Heart right ventricle (tissue), 16 donors: ENCODE data around the gene CPAMD8. TPM values are rescaled to one million over a fixed set of nuclear protein-coding genes. Genes with fewer than 3 reads are reported as not detected.
A peak's percentile ranks its signal among the peaks of the same experiment; 100 is the strongest.

Experiments used
- ATAC-seq, 8 donors: fragments of 200-7000 bp; cut with Tn5 transposase; one replicate each; pipeline ENCODE4 v1.9.1; 2020; ENCODE audit warnings: mild to moderate bottlenecking in 8 of 8, moderate library complexity in 8 of 8, moderate number of reproducible peaks in 1 of 8
- DNase-seq, 2 donors: peaks; one replicate each; pipeline ENCODE4 v3.0.0-alpha.2; 2020
- H3K27ac ChIP-seq, 10 donors: fragments of 200-600 bp; sonication (generic) in 2 of 10; one replicate each; pipeline versions ENCODE4 v1.5.0 to v1.8.0; 2020 to 2022; ENCODE audit warnings: mild to moderate bottlenecking in 3 of 10
- H3K27me3 ChIP-seq, 7 donors: fragments of 200-600 bp; one replicate each; pipeline ENCODE4 v1.8.0; 2021 to 2022; ENCODE audit warnings: mild to moderate bottlenecking in 2 of 7
- H3K36me3 ChIP-seq, 9 donors: fragments of 200-600 bp; sonication (generic) in 1 of 9; one replicate each; pipeline versions ENCODE4 v1.5.0 to v1.8.0; 2020 to 2022; ENCODE audit warnings: mild to moderate bottlenecking in 2 of 9
- H3K4me1 ChIP-seq, 9 donors: fragments of 200-600 bp; sonication (generic) in 1 of 9; one replicate each; pipeline versions ENCODE4 v1.5.0 to v1.8.0; 2020 to 2022; ENCODE audit warnings: mild to moderate bottlenecking in 4 of 9
- H3K4me3 ChIP-seq, 10 donors: fragments of 200-600 bp; sonication (generic) in 2 of 10; one replicate each; pipeline versions ENCODE4 v1.5.0 to v1.8.0; 2020 to 2022; ENCODE audit warnings: mild to moderate bottlenecking in 7 of 10, moderate library complexity in 2 of 10
- H3K9me3 ChIP-seq, 11 donors: fragments of 200-600 bp in 10 of 11; sonication (generic) in 2 of 11; one replicate each; pipeline versions ENCODE4 v1.5.0 to v1.8.0; 2013 to 2022; ENCODE audit warnings: mild to moderate bottlenecking in 2 of 11, control low read depth in 1 of 11, moderate library complexity in 1 of 11
- CTCF ChIP-seq, 9 donors: fragments of 200-600 bp; sonication (generic) in 2 of 9; IDR thresholded peaks; one replicate each; pipeline versions ENCODE4 v1.5.0 to v1.8.0; 2021 to 2022; ENCODE audit warnings: antibody characterized with exemption in 9 of 9, mild to moderate bottlenecking in 5 of 9, moderate library complexity in 1 of 9
- WGBS, 2 donors: extraction: QIAGEN DNeasy Blood & Tissue Kit; methylation state at CpG; one replicate each; pipeline ENCODE4 v1.1.7; 2013; ENCODE audit warnings: inconsistent platforms in 1 of 2; 5-methylcytosine and 5-hydroxymethylcytosine counted together
- intact Hi-C, 10 donors: fragments of 100-400 bp; cut with DNase I; formaldehyde crosslinking; loops; one replicate each; pipeline versions ENCODE4 v1.11.1 to v1.14.2; 2022
- polyA plus RNA-seq, 2 donors: library from polyadenylated mRNA; stranded (reverse); fragments of 200-250 nt; gene quantifications; one replicate each; pipeline ENCODE4 v1.2.3, GENCODE V29; 2013
- total RNA-seq, 10 donors: library from RNA; stranded (reverse); fragmentation: NEBNext Ultra II Directional in 3 of 10; extraction: Animal tissue kit (Norgen Biotek cat#: 25700) in 3 of 10; gene quantifications; one replicate each; pipeline versions ENCODE4 v1.2.1 to v1.2.4, GENCODE V29; 2021 to 2023
- donor health status: Arrhythmogenic right ventricular cardiomyopathy.
- donor health status: ischemic (EF 13 %, LVEDD 7.1; RV severe dilation, severe dysfunction).
- donor health status: healthy with polysubstance abuse.
- donor health status: DM: no; HTN: yes; CAD: no.
- donor health status: DM: no; HTN: no; CAD: no.
- donor health status: ischemic (EF 25% LVEDD 6.9; RV normal size, moderate dysfunction).
- donor health status: ischemic (EF 25% LVEDD 5.7; RV mildly dilated, moderate dysfunction).
- donor health status: healthy.
- donor health status: DM: yes; HTN: yes; CAD: no.
- donor health status: Ischemic cardiomyopathy.
- donor health status: ischemic (EF 35%, LVEDD 5.7; RV mildly dilated, moderate dysfunction).
- donor health status: nonischemic (EF 11% LVEDD 7.7; RV severe dilation, severe dysfunction).
- donor health status: DM: yes; HTN: yes; CAD: no.
- donor health status: PGD.
- donor health status: ischemic (EF 29% LVEDD 5.4; RV normal size, mild dysfunction).
- donor health status: nonischemic (EF 23%, LVEDD 6.1; RV moderate dilation, normal function).

The CPAMD8 gene
- total and polyA plus RNA-seq, 12 donors = 4.8 to 77.9 (median 10.9) TPM

- intact Hi-C loops = loop anchor here in 2 of 10 donors (10.0 kb wide), 2 partner anchors 55 to 115 kb away; no protein-coding TSS in a partner anchor
- H3K27ac ChIP-seq = peak overlapping the region in 5 of 10 donors; percentile 29 to 83 (median 77)
- WGBS, 2 donors = 98% methylated on average over 48 of the region's 48 CpGs
- ATAC-seq (peak in 1 of 8 donors; percentile 12), DNase-seq (no peak)
- peak in 1 of 9 donors; percentile 0 for TF ChIP-seq CTCF (IDR thresholded peaks at IDR 0.05)
- H3K4me3 ChIP-seq = peak overlapping the region in 5 of 10 donors; percentile 16 to 43 (median 32)
- no peaks in the 10 kb centered on the region for H3K36me3 ChIP-seq
- H3K9me3 ChIP-seq = no peaks in the 10 kb centered on the region
- peaks cover 2 to 55% (median 43%) of the 10 kb centered on the region in 9 donors for H3K4me1 ChIP-seq
- H3K27me3 ChIP-seq = peaks cover 0 to 28% (median 0%) of the 10 kb centered on the region in 7 donors
Observed at GRCh38 chr19:16889883-16890460, 136.6 kb downstream of the CPAMD8 start.

- H3K27me3 ChIP-seq = peaks cover 0 to 28% (median 0%) of the 10 kb centered on the region in 7 donors
- TF ChIP-seq CTCF (IDR thresholded peaks at IDR 0.05) = peak in 6 of 9 donors; percentile 5 to 43 (median 21)
- DNase-seq (peak; percentile 52 to 74), ATAC-seq (peak; percentile 2 to 70 (median 54))
- H3K36me3 ChIP-seq = no peaks in the 10 kb centered on the region
- WGBS, 2 donors = 56 to 60% methylated on average over 22 of the region's 22 CpGs
- peak overlapping the region; percentile 29 to 87 (median 80) for H3K27ac ChIP-seq
- H3K4me3 ChIP-seq = peak overlapping the region; percentile 16 to 43 (median 32)
- intact Hi-C loops = loop anchor here in 1 of 10 donors (10.0 kb wide), 1 partner anchor 115 kb away; no protein-coding TSS in a partner anchor
- no peaks in the 10 kb centered on the region for H3K9me3 ChIP-seq
- peaks cover 2 to 55% (median 43%) of the 10 kb centered on the region in 9 donors for H3K4me1 ChIP-seq
Observed at GRCh38 chr19:16889366-16889882, 137.2 kb downstream of the CPAMD8 start.

GRCh38 chr19:16888629-16889365 is 137.8 kb downstream of the CPAMD8 start, which contains the start of gene F2RL3:
Gene F2RL3, plus strand, starts transcription at chr19:16888999. Its CDS starts 191 bp downstream, at chr19:16889190.
- no peak for TF ChIP-seq CTCF (IDR thresholded peaks at IDR 0.05)
- ATAC-seq = peak; percentile 9 to 71 (median 54)
- intact Hi-C loops = loop anchor here in 1 of 10 donors (10.0 kb wide), 1 partner anchor 114 kb away; no protein-coding TSS in a partner anchor
- peaks cover 2 to 50% (median 43%) of the 10 kb centered on the region in 9 donors for H3K4me1 ChIP-seq
- peaks cover 0 to 28% (median 0%) of the 10 kb centered on the region in 7 donors for H3K27me3 ChIP-seq
- peak; percentile 58 to 59 for DNase-seq
- 17 to 18% methylated on average over 31 of the region's 31 CpGs for WGBS, 2 donors
- no peaks in the 10 kb centered on the region for H3K36me3 ChIP-seq
- peaks cover 0 to under 1% (median 0%) of the 10 kb centered on the region in 11 donors for H3K9me3 ChIP-seq
- H3K27ac ChIP-seq = peak within 1 kb of the TSS; percentile 29 to 87 (median 80)
- H3K4me3 ChIP-seq = peak within 1 kb of the TSS; percentile 16 to 43 (median 32)
